LNCAP (cell line): ENCODE data around the gene LCE3A.

Source experiments
- CTCF ChIP-seq: fragments of 450-650 bp; IDR thresholded peaks from 2 replicates; pipeline ENCODE4 v1.5.1; 2017; ENCODE audit warnings: mild to moderate bottlenecking

The LCE3A gene

GRCh38 chr1:152622803-152623202 lies at the start of gene LCE3A:
Gene LCE3A (minus strand): TSS chr1:152623103. CDS start chr1:152623103, 0 bp downstream.
- TF ChIP-seq CTCF, result no peak

GRCh38 chr1:152667648-152668047 lies 44.7 kb upstream of the LCE3A start:
- TF ChIP-seq CTCF, result no peak

- no peak for TF ChIP-seq CTCF
Measured at GRCh38 chr1:152663098-152663497, 40.2 kb upstream of the LCE3A start, which contains the start of gene LCE2D. Gene LCE2D (plus strand): TSS chr1:152663380. CDS start chr1:152664106, 726 bp downstream.

GRCh38 chr1:152658649-152659048 lies 35.7 kb upstream of the LCE3A start:
- TF ChIP-seq CTCF, result no peak

- no peak for TF ChIP-seq CTCF
Measured at GRCh38 chr1:152657677-152658076, 34.8 kb upstream of the LCE3A start.

GRCh38 chr1:152656459-152656858 lies 33.6 kb upstream of the LCE3A start:
- TF ChIP-seq CTCF, result no peak

- TF ChIP-seq CTCF, result peak; percentile 90
Measured at GRCh38 chr1:152654110-152654509, 31.2 kb upstream of the LCE3A start.

GRCh38 chr1:152646656-152647055 lies 23.8 kb upstream of the LCE3A start:
- no peak for TF ChIP-seq CTCF
